Subcutaneous adipose tissue (tissue), 4 donors: Measurements from ENCODE around the gene MORN3. TPM values are rescaled to one million over a fixed set of nuclear protein-coding genes. Genes with fewer than 3 reads are reported as not detected.

Experiments used
- CTCF ChIP-seq: fragments of 450-650 bp; IDR thresholded peaks from one replicate; pipeline ENCODE4 v1.5.1; 2016; ENCODE audit warnings: low read depth, mild to moderate bottlenecking, control low read depth, antibody characterized with exemption, moderate library complexity
- total RNA-seq, 4 donors: library from RNA; depleted of rRNA; stranded (reverse); fragments of >200 nt; gene quantifications; one replicate each; pipeline ENCODE4 v1.1.0, GENCODE V29; 2016

Gene MORN3
- total RNA-seq, 4 donors from 2014 or later = 1.3 TPM; not detected in 3

GRCh38 chr12:121697093-121697698 lies 27.7 kb upstream of the MORN3 start:
- no peak for TF ChIP-seq CTCF

GRCh38 chr12:121693155-121693687 lies 23.8 kb upstream of the MORN3 start:
- TF ChIP-seq CTCF = no peak

GRCh38 chr12:121689430-121689829 lies 20.0 kb upstream of the MORN3 start:
- TF ChIP-seq CTCF = no peak

GRCh38 chr12:121688966-121689365 lies 19.5 kb upstream of the MORN3 start:
- TF ChIP-seq CTCF = no peak

- no peak for TF ChIP-seq CTCF
These were observed 9.4 kb upstream of the MORN3 start for GRCh38 chr12:121678716-121679300.

- no peak for TF ChIP-seq CTCF
These were observed 8.9 kb upstream of the MORN3 start for GRCh38 chr12:121678305-121678704.

- no peak for TF ChIP-seq CTCF
These were observed 6.7 kb upstream of the MORN3 start for GRCh38 chr12:121676190-121676589.
